Right atrium auricular region (tissue), 2 donors: ENCODE measurements around the gene TAF6. TPM values are rescaled to one million over a fixed set of nuclear protein-coding genes. Genes with fewer than 3 reads are reported as not detected.

Experiments
- DNase-seq: peaks from one replicate; pipeline ENCODE4 v3.0.0-alpha.2; 2019; ENCODE audit warnings: low spot score
- H3K27ac ChIP-seq, 2 donors: fragments of 200-600 bp; sonication (generic); 1 replicate in 1 of 2; 2 replicates in 1 of 2; pipeline ENCODE4 v1.5.1; 2016 to 2019
- H3K27me3 ChIP-seq, 2 donors: fragments of 200-600 bp; sonication (generic); one replicate each; pipeline versions ENCODE4 v1.5.1 to v1.6.0; 2017 to 2019
- H3K36me3 ChIP-seq: fragments of 200-600 bp; sonication (generic); one replicate; pipeline ENCODE4 v1.5.1; 2016
- H3K4me1 ChIP-seq, 2 donors: fragments of 200-600 bp; sonication (generic); one replicate each; pipeline versions ENCODE4 v1.5.1 to v1.6.0; 2017 to 2019
- H3K4me3 ChIP-seq, 2 donors: fragments of 200-600 bp; sonication (generic); 1 replicate in 1 of 2; 2 replicates in 1 of 2; pipeline ENCODE4 v1.5.1; 2017 to 2019; ENCODE audit warnings: mild to moderate bottlenecking in 1 of 2, moderate library complexity in 1 of 2
- H3K9me3 ChIP-seq, 2 donors: fragments of 200-600 bp; sonication (generic); one replicate each; pipeline ENCODE4 v1.5.1; 2019
- total RNA-seq, 2 donors: library from RNA; depleted of rRNA; stranded (reverse); fragments of >200 nt; gene quantifications; one replicate each; pipeline ENCODE4 v1.1.0, GENCODE V29; 2016
- TF ChIP-seq, protein P1 (sequence below), 2 donors: fragments of 200-600 bp; sonication (generic); IDR thresholded peaks; one replicate each; pipeline ENCODE4 v1.5.1; 2019; ENCODE audit warnings: antibody characterized with exemption in 2 of 2

TAF6 gene
- total RNA-seq, 2 donors from 2014 or later = 41.7 to 49.1 TPM

GRCh38 chr7:100142461-100142860 is 23.3 kb upstream of the TAF6 start:
- H3K4me3 ChIP-seq = no peak overlapping the region
- no peaks in the 10 kb centered on the region for H3K4me1 ChIP-seq
- no peak for DNase-seq
- TF ChIP-seq, protein P1, sequence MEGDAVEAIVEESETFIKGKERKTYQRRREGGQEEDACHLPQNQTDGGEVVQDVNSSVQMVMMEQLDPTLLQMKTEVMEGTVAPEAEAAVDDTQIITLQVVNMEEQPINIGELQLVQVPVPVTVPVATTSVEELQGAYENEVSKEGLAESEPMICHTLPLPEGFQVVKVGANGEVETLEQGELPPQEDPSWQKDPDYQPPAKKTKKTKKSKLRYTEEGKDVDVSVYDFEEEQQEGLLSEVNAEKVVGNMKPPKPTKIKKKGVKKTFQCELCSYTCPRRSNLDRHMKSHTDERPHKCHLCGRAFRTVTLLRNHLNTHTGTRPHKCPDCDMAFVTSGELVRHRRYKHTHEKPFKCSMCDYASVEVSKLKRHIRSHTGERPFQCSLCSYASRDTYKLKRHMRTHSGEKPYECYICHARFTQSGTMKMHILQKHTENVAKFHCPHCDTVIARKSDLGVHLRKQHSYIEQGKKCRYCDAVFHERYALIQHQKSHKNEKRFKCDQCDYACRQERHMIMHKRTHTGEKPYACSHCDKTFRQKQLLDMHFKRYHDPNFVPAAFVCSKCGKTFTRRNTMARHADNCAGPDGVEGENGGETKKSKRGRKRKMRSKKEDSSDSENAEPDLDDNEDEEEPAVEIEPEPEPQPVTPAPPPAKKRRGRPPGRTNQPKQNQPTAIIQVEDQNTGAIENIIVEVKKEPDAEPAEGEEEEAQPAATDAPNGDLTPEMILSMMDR (IDR thresholded peaks at IDR 0.05) = no peak
- no peaks in the 10 kb centered on the region for H3K27me3 ChIP-seq
- no peaks in the 10 kb centered on the region for H3K36me3 ChIP-seq
- H3K27ac ChIP-seq = no peak overlapping the region
- H3K9me3 ChIP-seq = no peaks in the 10 kb centered on the region

DNA sequence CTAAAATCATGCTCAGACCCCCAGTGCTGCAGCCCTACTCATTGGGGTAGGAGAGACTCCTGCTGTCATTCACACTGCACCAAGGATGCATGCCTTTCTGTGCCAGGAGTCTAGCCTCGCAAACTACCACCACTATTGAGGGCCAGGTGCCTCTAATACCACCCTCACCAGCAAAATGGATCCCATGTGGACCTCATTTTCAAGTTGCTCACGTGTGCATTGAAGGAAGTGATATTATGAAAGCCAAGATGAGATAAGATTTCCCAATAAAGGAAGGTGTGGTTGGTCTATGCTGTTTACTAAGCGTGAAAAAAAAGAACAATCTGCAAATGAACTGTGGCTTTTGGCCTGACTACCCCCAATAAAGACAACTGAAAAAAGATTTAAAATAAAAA is 22.4 kb upstream of the TAF6 start:
- Histone ChIP-seq H3K9me3 (no peaks in the 10 kb centered on the region), H3K36me3 (no peaks in the 10 kb centered on the region), H3K27ac (no peak overlapping the region), H3K27me3 (no peaks in the 10 kb centered on the region), H3K4me1 (no peaks in the 10 kb centered on the region), H3K4me3 (no peak overlapping the region)
- TF ChIP-seq, protein P1 (IDR thresholded peaks at IDR 0.05) = no peak
- DNase-seq = no peak

DNA sequence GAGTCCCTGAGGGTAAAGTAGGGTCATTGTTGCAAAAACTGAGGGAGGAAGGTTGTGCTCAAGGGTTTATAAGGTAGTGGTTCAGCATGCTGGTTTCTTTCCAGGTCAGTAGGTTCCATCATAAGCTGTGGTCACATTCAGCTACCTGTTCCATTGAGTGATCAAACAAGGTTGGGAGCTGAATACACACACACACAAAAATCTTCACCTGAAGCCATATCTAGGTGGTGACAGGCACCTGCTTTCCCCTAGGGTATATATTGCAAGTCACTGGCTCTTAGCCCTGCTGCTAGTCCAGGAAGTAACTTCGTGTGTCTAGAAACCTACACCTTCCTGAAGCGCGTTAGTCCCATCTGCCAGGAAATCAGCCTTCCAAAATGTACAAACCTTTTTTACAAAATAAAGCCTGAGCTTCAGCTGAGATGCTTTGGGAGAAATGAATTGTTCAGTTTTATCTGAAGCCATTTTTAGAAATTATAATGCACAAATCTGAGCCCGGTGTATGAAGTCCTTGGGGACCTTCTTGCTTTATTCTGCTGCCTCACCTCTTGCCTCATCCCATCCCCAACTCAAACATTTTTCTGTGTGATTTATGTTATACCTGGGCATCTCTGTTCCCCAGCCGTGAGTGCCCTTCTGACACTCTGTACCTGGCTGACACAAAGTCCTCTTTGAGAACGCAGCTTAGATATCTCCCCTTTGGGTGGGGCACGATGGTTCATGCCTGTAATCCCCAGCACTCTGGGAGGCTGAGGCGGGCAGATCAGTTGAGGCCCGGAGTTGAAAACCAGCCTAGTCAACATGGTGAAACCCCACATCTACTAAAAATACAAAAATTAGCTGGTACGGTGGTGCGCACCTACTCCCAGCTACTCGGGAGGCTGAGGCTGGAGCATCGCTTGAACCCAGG is 18.9 kb upstream of the TAF6 start:
- no peak overlapping the region for H3K27ac ChIP-seq
- H3K36me3 ChIP-seq = no peaks in the 10 kb centered on the region
- DNase-seq = no peak
- TF ChIP-seq, protein P1 (IDR thresholded peaks at IDR 0.05) = no peak
- no peaks in the 10 kb centered on the region for H3K4me1 ChIP-seq
- no peaks in the 10 kb centered on the region for H3K27me3 ChIP-seq
- H3K4me3 ChIP-seq = no peak overlapping the region
- no peaks in the 10 kb centered on the region for H3K9me3 ChIP-seq

- H3K9me3 ChIP-seq = no peaks in the 10 kb centered on the region
- no peaks in the 10 kb centered on the region for H3K36me3 ChIP-seq
- TF ChIP-seq, protein P1 (IDR thresholded peaks at IDR 0.05) = peak; percentile 42 to 82
- H3K4me3 ChIP-seq = no peak overlapping the region
- peaks cover 0 to 15% of the 10 kb centered on the region in 2 donors for H3K4me1 ChIP-seq
- no peak for DNase-seq
- no peak overlapping the region for H3K27ac ChIP-seq
- no peaks in the 10 kb centered on the region for H3K27me3 ChIP-seq
Observed at GRCh38 chr7:100132697-100133151, 13.6 kb upstream of the TAF6 start.

DNA sequence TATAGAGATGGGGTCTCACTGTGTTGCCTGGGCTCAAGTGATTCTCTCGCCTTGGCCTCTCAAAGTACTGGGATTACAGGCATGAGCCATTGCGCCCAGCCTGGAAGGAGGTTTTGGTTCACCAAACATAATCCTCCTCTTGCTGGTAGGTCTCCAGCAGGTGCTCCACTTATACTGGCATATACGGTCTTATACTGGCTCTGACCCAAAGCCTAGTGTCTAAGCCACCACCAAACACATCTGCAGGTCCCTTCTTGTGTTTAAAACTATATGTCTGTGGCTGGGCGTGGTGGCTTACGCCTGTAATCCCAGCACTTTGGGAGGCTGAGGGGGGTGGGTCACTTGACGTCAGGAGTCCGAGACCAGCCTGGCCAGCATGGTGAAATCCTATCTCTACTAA is 13.0 kb upstream of the TAF6 start:
- no peak overlapping the region for H3K4me3 ChIP-seq
- no peaks in the 10 kb centered on the region for H3K36me3 ChIP-seq
- H3K27me3 ChIP-seq = no peaks in the 10 kb centered on the region
- TF ChIP-seq, protein P1 (IDR thresholded peaks at IDR 0.05) = no peak
- no peaks in the 10 kb centered on the region for H3K9me3 ChIP-seq
- H3K27ac ChIP-seq = no peak overlapping the region
- DNase-seq = no peak
- H3K4me1 ChIP-seq = peaks cover 0 to 16% of the 10 kb centered on the region in 2 donors
